ENCODE data around the gene CHKA.
A peak's percentile ranks its signal among the peaks of the same experiment; 100 is the strongest.

Gene CHKA

DNA sequence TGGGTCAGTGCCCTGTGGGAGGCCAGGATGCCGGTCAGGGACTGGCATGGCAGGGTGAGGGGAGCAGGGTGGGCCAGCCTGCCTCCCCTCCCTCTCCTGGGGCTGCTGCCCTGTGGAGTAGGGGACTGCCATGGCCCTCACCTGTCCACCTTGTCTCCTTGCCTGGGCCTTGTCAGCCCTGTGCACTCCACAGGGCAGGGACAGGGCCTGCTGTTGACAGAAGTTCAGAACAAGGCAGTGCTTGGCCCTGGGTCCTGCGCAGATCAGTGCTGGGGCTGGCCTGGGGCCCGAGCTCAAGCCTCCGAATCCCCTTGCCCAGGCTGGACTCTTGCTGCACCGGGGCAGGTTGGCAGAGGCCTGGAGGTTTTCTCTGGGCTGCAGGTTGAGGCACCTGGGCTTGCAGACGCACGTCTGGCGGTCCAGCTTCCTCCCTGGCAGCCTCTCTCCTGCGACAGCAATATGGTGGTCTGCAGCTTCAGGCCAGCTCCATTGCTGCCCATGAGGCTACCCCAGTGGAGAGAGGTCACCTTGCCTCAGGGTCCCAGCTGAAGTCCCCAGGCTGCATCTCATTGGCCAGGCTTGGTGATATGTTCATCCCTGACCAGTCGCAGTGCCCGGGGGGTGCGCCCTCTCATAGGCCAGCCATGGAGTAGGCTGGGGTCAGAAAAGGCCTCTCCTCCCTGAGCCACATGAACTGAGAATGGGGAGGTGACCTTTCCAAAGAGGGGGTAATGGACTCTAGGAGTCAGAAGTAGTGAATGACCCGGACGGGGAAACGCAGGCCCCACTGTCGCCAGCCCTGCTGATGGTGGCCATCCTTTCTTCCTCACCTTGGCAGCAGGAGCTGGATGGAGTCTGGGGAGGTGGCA, 21.5 kb upstream of the CHKA start:
- DNase-seq: no peak

DNA sequence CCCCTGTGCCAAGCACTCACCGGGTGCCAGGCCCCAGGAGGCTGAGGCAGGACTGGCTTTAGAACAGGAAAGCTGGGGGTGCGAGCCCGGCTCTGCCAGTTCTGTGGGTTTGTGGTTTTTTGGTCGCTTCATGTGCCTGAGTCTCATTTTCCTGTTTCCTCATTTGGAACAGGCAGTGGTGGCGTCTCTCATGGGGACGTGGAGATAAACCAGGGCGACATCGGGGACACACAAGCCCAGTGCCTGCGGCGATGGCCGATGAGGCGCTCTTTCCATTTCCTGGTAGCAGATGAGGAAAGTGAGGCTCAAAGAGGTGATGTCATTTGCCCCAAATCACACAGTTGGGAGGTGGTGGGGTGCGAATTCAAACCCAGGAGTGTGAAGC, 20.8 kb upstream of the CHKA start:
- DNase-seq: peak in 5 of 14 donors; percentile 21 to 63 (median 33)

DNA sequence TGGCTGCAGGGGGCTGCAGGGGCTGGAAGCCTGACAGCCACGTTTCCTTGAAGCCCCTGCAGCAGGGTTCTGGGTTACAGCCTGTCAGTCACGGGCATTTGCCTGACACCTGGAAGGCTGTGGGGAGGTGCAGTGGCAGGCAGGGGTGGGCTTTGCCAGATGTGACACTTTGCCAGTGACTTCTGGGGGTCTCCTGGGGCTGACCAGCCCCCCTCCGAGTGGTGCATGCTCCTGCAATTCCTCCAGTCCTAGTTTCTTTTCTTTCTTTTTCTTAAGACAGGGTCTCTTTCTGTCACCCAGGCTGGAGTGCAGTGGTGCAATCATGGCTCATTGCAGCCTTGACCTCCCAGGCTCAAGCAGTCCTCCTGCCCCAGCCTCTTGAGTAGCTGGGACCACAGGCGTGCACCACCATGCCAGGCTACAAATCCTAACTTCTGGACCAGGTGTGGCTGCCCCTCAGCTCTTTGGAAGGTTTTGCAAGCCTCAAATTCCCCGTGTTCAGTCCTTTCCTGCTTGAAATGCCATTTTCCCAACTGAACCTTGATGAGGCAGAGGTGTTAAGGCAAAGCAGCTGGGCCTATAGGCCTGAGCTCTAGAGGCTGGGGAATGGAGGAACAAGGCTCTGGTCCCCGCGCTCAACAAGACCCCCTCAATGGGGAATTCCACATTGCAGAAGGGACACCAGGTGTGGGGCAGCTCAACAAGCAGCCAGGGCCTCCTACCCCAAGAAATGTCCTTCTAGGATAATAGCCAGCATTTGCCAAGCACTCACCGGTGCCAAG, 20.2 kb upstream of the CHKA start:
- no peak for DNase-seq

DNA sequence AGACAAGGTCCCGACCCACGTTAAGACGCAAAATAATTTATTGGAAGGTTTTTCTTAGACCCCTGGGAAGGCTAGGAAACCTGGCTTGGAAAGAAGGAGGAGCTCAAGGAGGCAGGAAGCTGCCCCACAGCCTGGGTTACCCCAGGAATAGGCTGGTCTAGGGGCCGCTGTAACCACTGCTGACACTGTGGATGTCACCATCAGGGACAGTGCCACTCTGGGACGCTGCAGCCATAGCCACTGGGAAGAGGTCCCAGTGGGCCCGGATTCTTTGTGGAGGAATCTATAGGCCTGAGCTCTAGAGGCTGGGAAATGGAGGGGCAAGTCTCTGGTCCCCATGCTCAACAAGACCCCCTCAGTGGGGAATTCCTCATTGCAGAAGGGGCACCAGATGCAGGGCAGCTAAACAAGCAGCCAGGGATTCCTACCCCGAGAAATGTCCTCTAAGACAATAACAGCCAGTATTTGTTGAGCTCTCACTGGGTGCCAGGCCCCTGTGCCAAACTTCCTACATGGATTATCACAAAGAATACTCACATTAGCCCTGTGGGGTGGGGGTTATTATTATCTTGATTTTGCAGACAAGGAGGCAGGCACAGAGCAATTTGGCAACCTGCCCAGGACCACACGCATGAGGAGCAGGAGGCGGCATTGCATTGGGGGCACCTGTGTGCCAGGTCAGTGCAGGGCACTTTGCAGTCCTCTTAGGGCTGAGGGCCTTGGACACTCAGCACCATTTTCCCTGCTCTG, 19.5 kb upstream of the CHKA start:
- peak in 5 of 14 donors; percentile 30 to 52 (median 41) for DNase-seq

DNA sequence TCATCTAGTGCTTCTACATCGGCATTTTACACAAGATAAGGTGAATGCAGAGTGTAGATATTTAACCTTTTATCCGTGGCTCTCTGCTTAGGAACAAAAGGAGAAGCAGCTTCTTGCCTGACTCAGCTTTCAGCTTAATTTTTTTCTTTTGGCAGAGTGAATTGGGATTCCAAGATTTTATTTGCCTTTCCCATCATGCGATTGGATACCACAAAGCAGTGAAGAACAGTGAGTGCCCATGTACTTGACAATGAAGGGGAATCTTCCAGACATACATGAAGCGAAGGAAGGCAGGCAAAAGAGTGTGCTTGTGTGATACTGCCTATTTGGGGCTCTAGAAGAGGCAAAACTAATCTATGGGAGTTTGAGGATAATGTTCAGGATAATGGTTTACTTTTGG, 17.0 kb upstream of the CHKA start:
- no peak for DNase-seq

DNA sequence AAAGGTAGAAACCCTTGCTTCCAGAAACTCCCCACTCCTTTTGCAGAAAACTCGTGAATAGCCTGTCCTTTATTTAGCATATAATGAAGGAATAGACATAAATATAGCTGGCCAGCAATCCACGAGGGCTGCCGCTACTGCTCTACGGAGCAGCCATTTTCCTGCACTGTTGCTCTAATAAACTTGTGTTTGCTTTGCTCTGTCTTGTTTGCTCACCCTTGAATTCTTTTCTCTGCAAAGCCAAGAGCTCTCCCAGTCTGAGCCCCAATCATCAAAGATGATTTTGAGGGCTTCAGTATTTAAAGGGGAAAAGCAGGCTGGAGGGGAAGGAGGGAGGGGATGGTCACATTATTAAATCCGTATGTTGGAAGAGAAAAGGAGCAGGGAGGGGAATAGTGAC, 16.6 kb upstream of the CHKA start:
- DNase-seq: peak in 1 of 14 donors; percentile 20

DNA sequence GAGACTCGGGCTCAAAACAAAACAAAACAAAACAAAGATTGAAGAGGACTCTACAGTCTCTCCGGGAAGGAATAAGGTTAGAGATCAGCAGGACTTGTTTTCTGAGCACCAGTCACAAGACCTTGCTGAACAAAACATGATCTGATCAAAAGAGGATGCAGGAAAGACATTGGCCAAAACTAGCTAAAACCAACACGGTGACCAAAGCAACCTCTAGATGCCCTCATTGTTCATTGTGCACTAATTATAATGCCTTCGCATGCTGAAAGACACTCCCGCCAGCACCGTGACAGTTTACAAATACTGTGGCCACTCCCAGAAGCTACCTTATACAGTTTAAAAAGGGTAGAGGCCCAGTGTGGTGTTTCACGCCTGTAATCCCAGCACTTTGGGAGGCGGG, 15.7 kb upstream of the CHKA start:
- no peak for DNase-seq

DNA sequence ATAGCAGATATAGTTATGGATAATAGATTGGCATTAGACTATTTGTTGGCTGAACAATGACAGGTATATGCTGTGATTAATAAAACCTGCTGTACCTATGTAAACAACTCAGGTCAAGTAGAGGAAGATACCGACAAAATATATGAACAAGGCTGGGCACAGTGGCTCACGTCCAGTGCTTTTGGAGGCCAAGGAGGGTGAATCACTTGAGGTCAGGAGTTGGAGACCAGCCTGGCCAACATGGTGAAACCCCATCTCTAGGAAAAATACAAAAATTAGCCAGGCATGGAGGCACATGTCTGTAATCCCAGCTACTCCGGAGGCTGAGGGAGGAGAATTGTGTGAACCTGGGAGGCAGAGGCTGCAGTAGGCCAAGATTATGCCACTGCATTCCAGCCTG, 14.0 kb upstream of the CHKA start:
- DNase-seq: no peak

DNA sequence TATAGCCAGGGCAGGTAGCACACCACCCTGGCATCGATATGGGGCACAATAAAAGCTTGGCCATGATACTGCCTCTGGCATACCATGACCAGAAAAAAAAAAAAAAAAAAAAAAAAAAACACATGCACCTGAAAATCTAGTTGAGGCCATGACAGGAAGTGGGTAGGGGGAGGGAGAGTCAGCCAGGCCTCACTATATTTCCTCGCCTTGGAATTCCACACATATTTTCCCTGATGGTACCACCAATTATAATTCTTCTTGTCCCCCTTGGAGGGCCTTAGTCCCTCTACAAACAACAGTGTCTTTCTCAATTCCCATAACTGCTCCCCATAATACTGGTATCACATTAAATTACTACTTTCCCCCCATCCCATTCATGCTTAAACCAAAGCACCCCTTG, 12.6 kb upstream of the CHKA start:
- no peak for DNase-seq

DNA sequence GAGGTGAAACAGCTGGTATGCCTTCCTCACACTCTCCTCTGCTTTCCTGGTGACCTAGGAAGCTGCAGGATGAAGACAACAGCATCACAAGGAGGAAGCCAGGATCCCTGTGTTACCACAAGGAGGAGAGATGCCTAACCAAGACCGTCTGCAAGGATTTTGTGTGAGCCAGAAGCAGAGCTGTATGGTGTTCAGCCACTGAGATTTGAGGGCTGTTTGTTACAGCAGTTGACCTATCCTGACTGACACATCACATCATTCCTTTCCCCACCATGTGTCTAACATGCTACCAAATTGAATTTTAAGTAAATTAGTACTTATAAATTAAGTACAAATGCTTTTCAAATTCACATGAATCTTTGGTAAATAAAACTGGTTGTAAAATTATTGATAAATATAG, 8.9 kb upstream of the CHKA start:
- no peak for DNase-seq

DNA sequence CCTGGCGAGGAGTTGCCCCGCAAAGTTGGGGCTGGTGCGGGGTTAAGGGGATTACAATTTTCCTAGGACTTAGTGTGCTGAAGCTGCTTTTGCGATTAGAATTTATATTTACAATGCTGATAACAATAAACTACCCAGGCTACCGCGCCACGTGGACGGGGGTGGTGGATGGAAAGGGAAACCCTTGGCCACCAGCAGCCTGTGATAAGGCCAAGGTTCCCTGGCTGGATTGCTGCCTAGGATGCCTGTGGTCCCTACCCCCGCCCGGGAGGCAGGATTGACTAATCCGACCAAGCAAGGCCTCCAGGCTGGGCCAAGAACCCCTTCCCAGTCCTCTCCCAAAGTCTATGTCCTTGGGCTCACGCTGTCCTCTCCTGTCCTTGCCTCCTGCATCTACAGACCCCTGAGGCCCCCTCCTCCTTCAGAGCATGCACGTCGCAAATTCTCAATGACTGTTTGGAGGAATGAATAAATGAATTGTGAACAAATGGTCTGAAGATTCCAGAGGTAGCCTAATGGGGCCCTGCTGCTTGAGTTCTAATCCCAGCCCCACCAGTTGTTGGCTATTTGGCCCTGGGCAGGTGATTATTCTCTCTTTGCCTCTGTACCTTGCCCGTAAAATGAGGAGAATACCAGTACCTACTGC, 7.6 kb upstream of the CHKA start:
- DNase-seq: no peak

DNA sequence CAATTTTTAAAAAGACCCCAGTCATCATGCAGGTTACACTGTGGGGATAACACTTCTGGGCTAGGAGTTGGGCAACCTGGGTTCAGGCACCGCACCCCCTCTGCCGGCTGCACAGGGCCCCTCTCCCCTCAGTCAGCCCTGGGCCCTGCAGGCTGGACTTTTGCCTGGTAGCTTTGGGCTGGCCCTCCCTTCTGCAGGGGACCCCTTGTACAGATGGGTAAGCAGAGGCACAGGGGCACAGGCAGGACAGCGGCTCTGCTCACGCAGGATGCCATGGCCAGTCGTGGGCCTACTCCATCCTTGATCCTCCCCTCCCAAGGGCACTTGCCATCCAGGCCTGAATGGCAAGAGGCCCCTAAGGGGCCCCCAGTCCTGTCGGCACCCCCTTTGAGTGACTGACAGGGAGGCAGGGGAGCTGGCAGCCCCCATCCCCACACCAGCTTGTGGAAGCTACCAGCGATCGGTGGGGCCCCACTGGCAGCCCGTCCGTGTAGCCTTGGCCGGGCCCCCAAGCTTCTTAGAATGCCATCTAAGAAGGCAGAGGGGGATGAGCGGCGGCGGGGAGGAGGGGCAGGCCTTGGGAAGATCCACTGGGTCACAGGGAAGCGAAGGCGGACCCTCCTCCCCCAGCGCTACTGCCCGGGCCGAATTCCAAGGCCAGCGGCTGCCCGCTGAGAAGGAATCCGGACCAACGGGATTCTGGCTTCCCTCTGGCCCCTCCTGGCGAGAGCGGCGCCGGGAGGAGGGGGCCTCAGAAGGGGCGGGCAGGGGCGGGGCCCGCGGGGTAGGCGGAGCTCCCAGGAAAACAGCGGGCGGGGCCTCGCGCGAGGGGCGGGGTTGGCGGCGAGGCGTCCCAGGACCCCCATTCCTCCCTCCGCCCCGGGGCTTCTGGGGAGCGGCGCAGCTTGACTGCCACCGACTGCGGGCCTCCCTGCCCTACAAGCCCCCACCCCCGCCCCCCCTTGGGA, 6.8 kb upstream of the CHKA start:
- peak in 9 of 14 donors; percentile 23 to 73 (median 58) for DNase-seq

DNA sequence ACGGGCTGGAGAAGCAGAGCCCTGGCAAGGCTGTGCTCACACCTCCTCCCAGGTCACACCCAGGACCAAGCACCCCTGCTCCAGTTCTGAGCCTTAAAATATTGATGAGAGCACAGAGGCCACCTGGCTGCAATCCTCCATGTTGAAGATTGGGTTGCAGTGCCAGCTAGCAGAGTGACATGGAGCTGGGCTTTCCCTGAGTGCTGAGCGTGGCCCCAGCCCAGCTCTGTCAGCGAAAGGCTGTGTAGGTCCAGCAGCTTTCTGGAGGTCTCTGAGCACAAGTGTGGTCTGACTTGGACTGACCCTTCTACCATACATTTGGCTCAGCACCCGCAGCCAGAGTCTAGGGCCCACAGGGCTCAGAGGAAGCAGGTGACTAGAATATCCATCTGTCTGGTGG, 4.0 kb upstream of the CHKA start:
- DNase-seq: no peak

DNA sequence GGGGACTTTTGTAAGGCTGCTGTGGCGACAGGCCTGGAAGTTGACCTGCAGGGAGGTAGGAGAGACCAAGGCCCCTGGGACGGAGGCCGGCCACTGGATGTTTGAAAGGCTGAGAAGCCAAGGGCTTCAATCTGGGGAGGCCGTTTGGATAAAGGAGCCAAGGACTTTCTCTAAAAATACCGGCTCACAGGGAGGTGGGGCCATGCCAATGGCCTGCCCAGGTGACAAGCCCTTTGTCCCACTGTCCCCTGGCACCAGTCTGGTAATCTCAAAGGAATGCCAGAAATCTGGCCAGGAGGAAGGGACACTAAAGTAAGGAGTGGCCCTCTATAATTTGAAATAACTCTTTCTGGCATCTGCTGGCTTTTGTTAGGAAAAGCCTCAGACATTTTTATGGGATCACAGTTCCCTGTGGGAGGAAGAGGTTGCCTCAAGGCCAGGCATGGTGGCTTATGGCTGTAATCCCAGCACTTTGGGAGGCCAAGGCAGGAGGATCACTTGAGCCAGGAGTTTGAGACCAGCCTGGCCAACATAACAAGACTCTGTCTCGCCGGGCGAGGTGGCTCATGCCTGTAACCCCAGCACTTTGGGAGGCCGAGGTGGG, 1.9 kb upstream of the CHKA start:
- DNase-seq: no peak

DNA sequence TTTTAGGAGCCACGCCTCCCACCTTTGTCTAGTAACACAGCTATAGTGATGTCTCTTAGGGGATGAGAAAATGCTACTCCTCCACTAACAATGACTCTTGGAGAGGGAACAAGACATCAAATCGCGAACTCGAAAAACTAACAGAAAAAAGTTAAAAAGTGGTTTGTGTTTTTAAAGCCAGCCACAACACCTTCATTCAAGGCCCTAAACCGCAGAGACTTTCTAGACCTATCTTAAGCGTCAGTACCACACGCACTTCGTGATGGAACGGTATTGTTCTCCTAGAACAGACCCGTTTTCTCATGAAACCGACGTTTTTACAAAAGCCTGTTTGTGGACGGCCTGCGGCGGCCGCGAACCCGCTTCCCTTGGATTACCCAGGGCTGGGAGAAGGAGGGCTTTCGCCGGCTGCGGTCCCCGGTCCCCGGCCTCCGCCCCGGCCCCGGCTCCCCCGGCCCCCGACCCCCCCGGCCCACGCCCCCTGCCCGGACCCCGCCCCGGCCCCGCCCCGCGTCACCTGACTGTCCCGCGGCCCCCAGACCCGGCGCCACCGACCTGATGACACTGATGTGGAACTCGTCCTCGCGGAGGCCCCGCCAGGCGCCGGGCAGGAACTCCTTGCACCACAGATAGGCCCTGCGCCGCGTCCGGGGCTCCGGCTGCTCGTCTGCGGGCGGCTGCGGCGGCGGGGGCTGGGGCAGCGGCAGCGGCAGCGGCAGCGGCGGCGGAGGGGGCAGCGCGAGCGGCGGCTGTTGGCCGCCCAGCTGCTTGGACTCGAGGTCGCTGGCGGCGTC, 718 bp downstream of the CHKA start:
- DNase-seq: peak in 12 of 14 donors; percentile 24 to 76 (median 56)

DNA sequence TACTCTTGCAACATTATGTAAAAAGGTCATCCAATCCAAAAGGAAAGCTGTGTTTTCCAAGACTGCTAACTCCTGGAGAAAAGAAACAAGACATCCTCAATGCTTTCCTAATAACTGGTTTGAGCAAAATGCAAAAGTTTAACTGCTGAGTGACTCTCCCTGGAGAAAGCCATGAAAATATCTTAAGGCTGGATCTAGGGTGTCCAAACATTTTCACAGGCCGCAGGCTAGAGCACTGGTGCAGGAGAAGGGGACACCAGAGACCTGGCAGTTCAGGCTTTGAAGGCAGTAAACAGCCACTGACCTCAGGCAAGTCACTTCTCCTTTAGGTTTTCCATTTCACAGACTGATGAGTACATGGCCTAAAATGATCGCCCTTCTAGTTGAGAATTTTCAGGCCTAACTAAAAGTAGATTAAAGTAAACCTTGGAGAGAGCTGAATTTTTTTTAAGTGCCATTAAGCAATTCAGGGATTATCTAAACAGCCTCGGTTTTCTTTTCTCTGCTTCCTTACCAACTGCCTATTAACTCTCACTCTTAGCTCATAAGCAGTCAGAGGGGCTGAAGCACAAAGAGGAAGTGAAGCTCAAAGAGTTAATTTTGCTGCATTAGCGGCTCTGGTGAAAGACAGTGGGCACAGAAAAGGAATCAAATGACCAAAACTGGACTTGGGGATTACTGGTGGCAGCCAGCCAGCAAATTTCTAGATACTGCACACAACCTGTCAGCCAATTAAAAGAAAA, 2.3 kb downstream of the CHKA start:
- DNase-seq: peak in 1 of 14 donors; percentile 28

DNA sequence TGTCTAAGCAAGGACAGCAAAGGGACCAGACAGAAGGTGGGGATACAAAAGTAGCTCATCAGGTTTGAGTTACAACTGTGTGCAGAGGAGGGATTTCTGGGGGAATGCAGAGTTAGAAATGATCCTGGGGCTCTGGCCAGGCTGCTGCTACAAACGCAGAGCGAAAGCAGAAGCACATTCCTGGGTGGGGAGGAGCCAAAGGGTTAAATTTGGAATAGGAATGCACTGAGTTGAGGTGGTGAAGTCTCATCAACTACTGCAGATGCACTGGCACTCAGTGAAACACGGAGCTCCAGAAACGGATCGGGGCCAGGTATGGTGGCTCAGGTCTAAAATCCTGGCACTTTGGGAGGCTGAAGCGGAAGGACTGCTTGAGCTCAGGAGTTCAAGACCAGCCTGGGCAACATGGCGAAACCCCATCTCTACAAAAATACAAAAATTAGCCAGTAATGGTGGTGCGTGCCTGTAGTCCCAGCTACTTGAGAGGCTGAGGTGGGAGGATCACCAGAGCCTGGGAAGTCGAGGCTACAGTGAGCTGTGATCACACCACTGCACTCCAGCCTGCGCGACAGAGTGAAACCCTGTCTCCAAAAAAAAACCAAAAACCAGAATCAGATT, 3.2 kb downstream of the CHKA start:
- no peak for DNase-seq

DNA sequence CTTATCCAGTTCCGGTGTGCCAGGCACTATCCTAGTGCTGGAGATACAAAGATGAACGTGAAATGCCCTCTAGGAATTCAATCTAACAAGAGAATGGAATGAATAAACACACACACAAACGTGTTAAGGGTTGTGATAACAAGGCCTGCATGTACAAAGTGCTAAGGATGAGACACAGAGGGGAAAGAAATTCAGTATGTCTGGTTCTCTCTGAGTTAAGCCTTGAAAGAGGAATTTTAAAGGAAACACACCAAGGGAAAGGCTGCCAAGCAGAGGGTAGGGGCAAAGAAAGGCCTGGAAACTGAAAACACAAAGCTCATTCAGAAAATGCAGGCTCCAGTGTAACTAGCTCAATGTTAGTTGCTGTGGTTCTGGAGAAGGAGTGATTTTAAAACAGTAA, 4.2 kb downstream of the CHKA start:
- peak in 4 of 14 donors; percentile 16 to 24 (median 18) for DNase-seq

DNA sequence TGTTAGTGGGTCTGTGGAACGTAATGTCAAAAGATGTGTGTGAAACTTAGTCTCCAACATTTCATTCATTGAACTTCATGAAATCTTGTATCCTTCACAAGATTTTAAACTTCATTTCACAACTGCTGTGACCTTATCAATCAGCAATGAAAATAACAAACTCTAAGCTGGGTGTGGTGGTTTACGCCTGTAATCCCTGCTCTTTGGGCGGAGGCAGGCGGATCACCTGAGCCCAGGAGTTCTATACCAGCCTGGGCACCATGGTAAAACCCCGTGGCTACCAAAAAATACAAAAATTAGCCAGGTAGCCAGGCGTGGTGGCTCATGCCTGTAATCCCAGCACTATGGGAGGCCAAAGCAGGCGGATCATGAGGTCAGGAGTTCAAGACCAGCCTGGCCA, 5.1 kb downstream of the CHKA start:
- DNase-seq: no peak

Data from C1 segment of cervical spinal cord (tissue), 14 donors.